CD4-positive, CD25-positive, alpha-beta regulatory T cell (primary cell): Measurements from ENCODE around the gene MGAT5. TPM values are rescaled to one million over a fixed set of nuclear protein-coding genes. Genes with fewer than 3 reads are reported as not detected.

Experiments
- ATAC-seq, 2 donors: fragments of 150-1000 bp; cut with Tn5 transposase; one replicate each; pipeline ENCODE4 v1.10.0; 2021; ENCODE audit warnings: low read depth in 2 of 2, moderate number of reproducible peaks in 2 of 2, moderate library complexity in 1 of 2
- DNase-seq, 3 donors: peaks; one replicate each; pipeline versions ENCODE4 v3.0.0 to v3.0.0-alpha.2; 2012 to 2022; ENCODE audit warnings: mixed read lengths in 1 of 3
- H3K27ac ChIP-seq: one replicate; pipeline ENCODE4 v1.7.0; 2013; ENCODE audit warnings: mild to moderate bottlenecking, low read length; ENCODE audit not compliant: insufficient read depth, poor library complexity, severe bottlenecking
- H3K27me3 ChIP-seq: one replicate; pipeline ENCODE4 v1.7.0; 2013; ENCODE audit warnings: low read length; ENCODE audit not compliant: control insufficient read depth, insufficient read depth
- H3K36me3 ChIP-seq: one replicate; pipeline ENCODE4 v1.7.0; 2013; ENCODE audit warnings: mild to moderate bottlenecking, low read length, moderate library complexity; ENCODE audit not compliant: control insufficient read depth, insufficient read depth
- H3K4me1 ChIP-seq: 2 replicates; pipeline ENCODE4 v1.7.0; 2013; ENCODE audit warnings: mild to moderate bottlenecking, low read length; ENCODE audit not compliant: insufficient read depth, control insufficient read depth, poor library complexity, severe bottlenecking
- H3K4me3 ChIP-seq: one replicate; pipeline ENCODE4 v1.7.0; 2013; ENCODE audit warnings: low read depth, mild to moderate bottlenecking, low read length, moderate library complexity
- H3K9me3 ChIP-seq, 2 experiments: 1 replicate in 1 of 2; 2 replicates in 1 of 2; pipeline ENCODE4 v1.7.0; 2013; ENCODE audit warnings: low read length in 2 of 2, mild to moderate bottlenecking in 1 of 2, moderate library complexity in 1 of 2; ENCODE audit not compliant: control insufficient read depth in 2 of 2
- H3K27ac Mint-ChIP-seq, 3 donors: one replicate each; pipeline ENCODE4 v1.8.0; 2020 to 2022; ENCODE audit warnings: mild to moderate bottlenecking in 3 of 3, mixed read lengths in 3 of 3, moderate library complexity in 2 of 3
- H3K27me3 Mint-ChIP-seq: one replicate; pipeline ENCODE4 v1.8.0; 2022; ENCODE audit warnings: mild to moderate bottlenecking, mixed read lengths
- H3K36me3 Mint-ChIP-seq: one replicate; pipeline ENCODE4 v1.8.0; 2020; ENCODE audit warnings: mixed read lengths
- H3K4me1 Mint-ChIP-seq, 4 donors: one replicate each; pipeline ENCODE4 v1.8.0; 2020 to 2022; ENCODE audit warnings: mixed read lengths in 4 of 4, mild to moderate bottlenecking in 1 of 4
- H3K4me3 Mint-ChIP-seq, 4 donors: one replicate each; pipeline ENCODE4 v1.8.0; 2020 to 2022; ENCODE audit warnings: mild to moderate bottlenecking in 4 of 4, mixed read lengths in 4 of 4, moderate library complexity in 3 of 4
- H3K9me3 Mint-ChIP-seq, 7 donors: one replicate each; pipeline ENCODE4 v1.8.0; 2020 to 2022; ENCODE audit warnings: mixed read lengths in 7 of 7, mild to moderate bottlenecking in 3 of 7, moderate library complexity in 2 of 7
- polyA plus RNA-seq, 4 donors: library from polyadenylated mRNA; unstranded; fragments of 300-500 nt; fragmentation: Illumina TruSeq; gene quantifications; one replicate each; pipeline ENCODE4 v1.2.3, GENCODE V29; 2021
- total RNA-seq: library from RNA; stranded (reverse); gene quantifications from one replicate; pipeline ENCODE4 v1.2.3, GENCODE V29; 2022

The MGAT5 gene
- total and polyA plus RNA-seq, 5 donors from 2014 or later = 3.6 to 68.8 (median 6.9) TPM

DNA sequence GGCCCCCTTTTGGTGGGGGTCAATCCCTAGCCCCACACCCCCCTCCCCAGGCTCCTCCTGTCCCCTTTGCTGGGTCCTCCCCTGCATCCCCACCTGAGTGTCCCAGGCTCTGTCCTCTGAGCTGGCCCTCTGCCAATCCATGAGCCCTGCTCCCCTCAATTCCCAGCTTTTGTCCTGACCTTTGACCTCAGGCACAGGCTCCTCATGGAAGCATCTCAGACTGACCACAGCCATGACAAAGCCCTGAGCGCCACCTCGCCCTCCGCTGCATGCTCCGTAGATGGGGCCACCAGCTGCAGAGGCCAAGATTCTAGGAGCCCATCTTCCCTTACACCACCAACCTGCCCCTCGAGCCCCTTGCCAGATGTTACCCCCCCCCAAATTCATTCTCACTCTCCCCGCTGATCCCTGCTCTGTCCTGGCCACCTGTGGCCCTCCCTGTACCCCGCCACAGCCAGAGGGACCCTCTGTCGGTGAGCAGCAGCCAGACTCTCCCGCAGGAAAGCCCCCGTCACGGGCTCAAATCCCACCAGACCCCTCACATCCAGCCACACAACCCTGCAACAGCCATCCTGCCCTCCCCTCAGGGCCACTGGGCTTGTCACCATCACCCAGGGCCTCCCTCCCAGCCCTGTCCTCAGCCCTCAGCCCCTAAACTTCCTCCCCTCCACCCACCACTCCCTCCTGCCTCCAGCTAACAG lies 206.0 kb downstream of the MGAT5 start:
- H3K9me3 ChIP-seq = no peaks in the 10 kb centered on the region
- Mint-ChIP-seq H3K4me3 (no peak overlapping the region), H3K9me3 (peaks cover 0 to 1% (median 0%) of the 10 kb centered on the region in 7 donors), H3K27me3 (peaks cover 4% of the 10 kb centered on the region), H3K36me3 (peaks cover 3% of the 10 kb centered on the region), H3K27ac (no peak overlapping the region), H3K4me1 (no peaks in the 10 kb centered on the region)
- H3K27ac ChIP-seq = no peak overlapping the region
- DNase-seq (no peak), ATAC-seq (no peak)
- H3K36me3 ChIP-seq = no peaks in the 10 kb centered on the region
- H3K4me3 ChIP-seq = no peak overlapping the region
- no peaks in the 10 kb centered on the region for H3K27me3 ChIP-seq
- no peaks in the 10 kb centered on the region for H3K4me1 ChIP-seq

DNA sequence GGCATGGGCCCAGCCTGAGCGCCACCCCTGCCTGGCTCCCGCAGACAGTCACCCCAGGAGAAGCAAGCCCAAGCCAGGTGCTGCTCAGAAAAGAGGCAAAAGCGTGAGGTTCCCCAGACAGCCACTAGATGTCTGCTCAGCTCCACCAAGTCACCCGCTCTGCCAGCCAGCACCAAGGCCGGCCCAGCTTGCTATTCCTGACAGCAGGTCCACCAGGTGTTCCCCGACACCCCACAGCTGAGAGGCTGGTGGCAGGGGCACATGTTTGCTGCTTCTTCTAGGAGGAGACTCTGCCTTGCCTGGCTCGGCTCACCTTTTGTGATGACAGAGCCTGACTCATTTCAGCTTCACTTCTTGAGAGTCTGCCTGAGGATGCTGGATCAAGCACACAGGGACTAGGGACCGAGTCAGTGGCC lies 206.7 kb downstream of the MGAT5 start:
- peak in 1 of 2 donors; percentile 42 for ATAC-seq
- no peaks in the 10 kb centered on the region for H3K27me3 ChIP-seq
- peaks cover 2% of the 10 kb centered on the region for H3K36me3 Mint-ChIP-seq
- H3K4me3 Mint-ChIP-seq = no peak overlapping the region
- no peak overlapping the region for H3K27ac Mint-ChIP-seq
- DNase-seq = peak in 2 of 3 donors; percentile 18 to 50
- no peak overlapping the region for H3K4me3 ChIP-seq
- no peaks in the 10 kb centered on the region for H3K4me1 ChIP-seq
- H3K36me3 ChIP-seq = no peaks in the 10 kb centered on the region
- peaks cover 4% of the 10 kb centered on the region for H3K27me3 Mint-ChIP-seq
- H3K9me3 Mint-ChIP-seq = peaks cover 0 to 1% (median 0%) of the 10 kb centered on the region in 7 donors
- H3K27ac ChIP-seq = no peak overlapping the region
- H3K9me3 ChIP-seq = no peaks in the 10 kb centered on the region
- H3K4me1 Mint-ChIP-seq = no peaks in the 10 kb centered on the region

DNA sequence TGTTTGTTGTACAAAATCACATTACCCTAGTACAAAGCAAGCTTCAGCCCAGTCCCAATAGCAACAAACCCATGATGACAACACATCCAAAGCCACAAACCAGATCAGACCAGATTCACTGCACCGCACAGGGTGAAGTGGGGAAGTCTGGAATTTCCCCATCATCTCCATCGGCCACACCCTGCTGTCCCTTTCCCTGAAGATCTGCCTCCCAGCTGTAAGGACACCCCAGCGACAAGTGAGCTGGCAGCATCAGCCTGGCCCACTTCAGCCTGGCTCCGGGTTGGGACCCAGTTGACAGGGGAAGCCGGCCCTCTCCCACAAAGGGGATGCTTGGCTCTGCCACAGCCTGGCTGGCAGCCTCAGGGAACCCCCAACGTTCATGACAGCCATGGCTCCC lies 207.6 kb downstream of the MGAT5 start:
- Histone ChIP-seq H3K27me3 (no peaks in the 10 kb centered on the region), H3K36me3 (no peaks in the 10 kb centered on the region), H3K9me3 (no peaks in the 10 kb centered on the region), H3K4me3 (no peak overlapping the region), H3K27ac (no peak overlapping the region), H3K4me1 (no peaks in the 10 kb centered on the region)
- H3K36me3 Mint-ChIP-seq = no peaks in the 10 kb centered on the region
- H3K4me1 Mint-ChIP-seq = no peaks in the 10 kb centered on the region
- H3K4me3 Mint-ChIP-seq = no peak overlapping the region
- DNase-seq (no peak), ATAC-seq (no peak)
- no peak overlapping the region for H3K27ac Mint-ChIP-seq
- peaks cover 4% of the 10 kb centered on the region for H3K27me3 Mint-ChIP-seq
- H3K9me3 Mint-ChIP-seq = peaks cover 0 to 1% (median 0%) of the 10 kb centered on the region in 7 donors

DNA sequence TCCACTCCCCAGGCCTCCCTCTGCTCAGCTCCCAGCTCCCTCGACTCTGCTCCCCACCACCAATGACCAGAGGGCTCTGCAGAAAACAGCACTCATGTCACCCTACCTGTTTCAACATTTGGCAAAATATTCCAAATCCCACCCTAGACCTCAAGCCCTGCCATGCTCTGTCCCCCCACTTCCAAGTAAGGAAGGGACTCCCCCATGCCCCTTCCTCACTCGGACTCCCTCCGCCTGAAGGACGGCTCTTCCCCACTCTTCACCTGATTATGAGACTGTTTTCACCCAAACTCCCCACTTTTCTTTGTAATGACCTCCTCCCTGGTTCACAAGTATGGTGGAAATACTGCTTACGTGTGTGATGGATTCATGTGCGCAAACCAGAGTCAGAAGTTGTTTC lies 208.4 kb downstream of the MGAT5 start:
- Histone ChIP-seq H3K4me3 (no peak overlapping the region), H3K4me1 (no peaks in the 10 kb centered on the region), H3K36me3 (no peaks in the 10 kb centered on the region), H3K27me3 (no peaks in the 10 kb centered on the region), H3K9me3 (no peaks in the 10 kb centered on the region), H3K27ac (no peak overlapping the region)
- ATAC-seq = no peak
- Mint-ChIP-seq H3K27me3 (peaks cover 4% of the 10 kb centered on the region), H3K4me3 (no peak overlapping the region), H3K4me1 (peaks cover 0 to 1% (median 0%) of the 10 kb centered on the region in 4 donors), H3K9me3 (peaks cover 0 to 1% (median 0%) of the 10 kb centered on the region in 7 donors), H3K36me3 (no peaks in the 10 kb centered on the region), H3K27ac (no peak overlapping the region)
- no peak for DNase-seq

DNA sequence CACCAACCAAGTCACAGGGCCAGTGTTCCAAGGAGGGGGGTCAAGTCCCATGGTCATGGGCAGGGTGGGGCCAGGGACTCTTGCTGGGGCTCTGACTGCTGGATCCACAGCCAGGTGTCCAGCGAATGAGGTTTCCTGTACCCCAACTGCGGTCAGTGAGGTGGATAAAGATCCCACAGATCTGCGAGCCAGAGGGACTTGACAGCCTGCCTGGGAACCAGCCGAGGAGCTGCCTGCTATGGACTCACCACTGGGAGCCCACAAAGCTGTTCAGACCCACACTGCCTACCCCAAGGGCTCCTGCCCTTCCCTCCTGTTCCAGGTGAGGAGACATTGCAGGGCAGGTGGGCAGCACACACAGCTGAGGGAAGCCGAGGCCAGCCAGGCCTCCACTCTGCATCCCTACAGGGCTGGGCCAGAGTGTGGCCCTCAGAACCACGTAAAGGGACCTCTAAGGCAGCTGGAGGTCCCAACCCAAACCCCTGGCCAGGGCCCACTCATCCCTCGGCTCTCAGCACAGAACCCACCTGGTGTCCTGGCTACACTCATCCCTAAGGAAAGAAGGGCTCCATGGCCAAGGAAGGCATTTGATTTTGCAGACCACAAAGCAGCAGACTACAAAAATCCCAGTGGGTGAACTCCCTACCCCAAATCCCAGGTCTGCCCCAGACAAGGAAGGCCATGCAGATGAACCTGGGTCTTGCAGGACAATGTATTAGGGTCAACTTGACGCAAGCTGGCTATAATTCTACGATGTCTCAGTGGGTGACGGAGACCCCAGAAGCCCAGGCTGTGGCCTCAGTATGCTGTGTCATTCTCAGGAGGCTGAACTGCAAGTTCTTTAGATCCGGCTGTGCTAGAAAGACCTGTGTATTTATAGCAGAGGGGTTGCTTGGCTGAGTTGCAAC lies 209.2 kb downstream of the MGAT5 start:
- DNase-seq (no peak), ATAC-seq (no peak)
- Histone ChIP-seq H3K4me1 (no peaks in the 10 kb centered on the region), H3K9me3 (no peaks in the 10 kb centered on the region), H3K27me3 (no peaks in the 10 kb centered on the region), H3K36me3 (no peaks in the 10 kb centered on the region), H3K4me3 (no peak overlapping the region), H3K27ac (no peak overlapping the region)
- H3K4me1 Mint-ChIP-seq = peaks cover 0 to 5% (median 0%) of the 10 kb centered on the region in 4 donors
- peaks cover under 1% of the 10 kb centered on the region for H3K27me3 Mint-ChIP-seq
- no peaks in the 10 kb centered on the region for H3K36me3 Mint-ChIP-seq
- no peak overlapping the region for H3K4me3 Mint-ChIP-seq
- H3K27ac Mint-ChIP-seq = no peak overlapping the region
- no peaks in the 10 kb centered on the region for H3K9me3 Mint-ChIP-seq

DNA sequence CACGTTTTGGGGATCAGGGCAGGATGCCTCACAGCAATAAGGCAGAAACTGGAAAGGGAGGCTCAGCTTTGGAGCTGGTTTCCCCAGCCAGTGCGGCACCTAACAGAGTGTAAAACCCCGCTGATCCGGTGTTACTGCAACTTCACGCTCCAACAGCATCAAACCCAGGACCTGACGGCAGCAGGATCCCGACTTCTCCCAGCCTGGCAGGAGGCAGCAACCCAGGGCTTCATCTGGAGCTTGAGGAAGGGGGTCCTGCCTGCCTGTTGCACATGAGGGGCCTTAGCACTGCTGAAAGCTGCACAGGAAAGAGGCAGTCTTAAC lies 209.8 kb downstream of the MGAT5 start:
- Mint-ChIP-seq H3K9me3 (no peaks in the 10 kb centered on the region), H3K27ac (peak overlapping the region in 1 of 3 donors; percentile 38), H3K4me3 (no peak overlapping the region), H3K36me3 (no peaks in the 10 kb centered on the region), H3K27me3 (no peaks in the 10 kb centered on the region), H3K4me1 (peaks cover 0 to 5% (median 0%) of the 10 kb centered on the region in 4 donors)
- DNase-seq (no peak), ATAC-seq (no peak)
- Histone ChIP-seq H3K9me3 (no peaks in the 10 kb centered on the region), H3K27me3 (no peaks in the 10 kb centered on the region), H3K36me3 (no peaks in the 10 kb centered on the region), H3K4me3 (no peak overlapping the region), H3K27ac (no peak overlapping the region), H3K4me1 (no peaks in the 10 kb centered on the region)

DNA sequence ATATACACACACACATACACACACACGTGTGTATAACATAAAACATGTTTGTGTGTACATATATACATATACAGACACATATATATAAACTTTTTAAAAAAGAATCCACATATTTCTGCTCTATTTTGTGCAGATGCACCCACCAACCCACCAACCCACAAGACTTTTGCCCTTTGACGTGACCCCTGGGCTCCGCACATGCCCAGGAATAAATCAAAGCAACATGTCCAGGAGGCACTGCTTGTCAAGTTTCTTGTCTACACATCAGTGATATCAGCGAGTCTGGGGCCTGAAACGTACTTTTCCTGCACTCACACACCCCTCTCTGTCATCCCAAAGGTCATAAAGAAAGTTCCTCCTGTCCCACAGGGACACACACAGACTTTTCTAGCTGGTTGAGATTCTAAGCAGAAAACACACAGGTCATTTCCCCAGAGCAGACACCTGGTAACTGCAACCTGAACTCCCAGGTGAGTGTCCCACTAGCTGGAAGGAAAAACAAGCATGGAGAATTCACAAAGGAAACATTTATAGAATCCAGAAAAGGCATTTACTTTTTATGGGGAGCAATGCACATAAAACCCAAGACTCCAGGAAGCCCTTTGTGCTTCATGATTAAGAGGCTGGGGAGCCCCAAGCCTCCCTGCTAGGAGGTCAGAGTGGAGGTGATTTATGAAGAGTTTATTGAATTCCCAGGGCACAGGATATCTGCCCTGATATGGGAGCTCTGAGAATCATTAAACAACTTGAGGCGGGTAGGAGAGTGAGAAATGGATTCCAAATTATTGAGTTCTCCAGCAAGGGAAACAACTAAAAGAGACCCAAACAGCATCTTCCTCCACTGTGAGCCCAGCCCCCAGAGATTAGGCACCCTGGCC lies 211.6 kb downstream of the MGAT5 start:
- DNase-seq (no peak), ATAC-seq (no peak)
- Histone ChIP-seq H3K4me3 (no peak overlapping the region), H3K36me3 (no peaks in the 10 kb centered on the region), H3K27me3 (no peaks in the 10 kb centered on the region), H3K27ac (no peak overlapping the region), H3K4me1 (no peaks in the 10 kb centered on the region), H3K9me3 (no peaks in the 10 kb centered on the region)
- Mint-ChIP-seq H3K4me1 (peaks cover 0 to 5% (median 0%) of the 10 kb centered on the region in 4 donors), H3K27me3 (no peaks in the 10 kb centered on the region), H3K9me3 (no peaks in the 10 kb centered on the region), H3K27ac (peak overlapping the region in 1 of 3 donors; percentile 60), H3K36me3 (no peaks in the 10 kb centered on the region), H3K4me3 (no peak overlapping the region)
